T follicular helper cell (primary cell): Measurements from ENCODE around the gene YPEL3.

ENCODE experiments used
- DNase-seq: peaks from one replicate; pipeline ENCODE4 v3.0.0-alpha.2; 2020; ENCODE audit warnings: low read depth

The YPEL3 gene

DNA sequence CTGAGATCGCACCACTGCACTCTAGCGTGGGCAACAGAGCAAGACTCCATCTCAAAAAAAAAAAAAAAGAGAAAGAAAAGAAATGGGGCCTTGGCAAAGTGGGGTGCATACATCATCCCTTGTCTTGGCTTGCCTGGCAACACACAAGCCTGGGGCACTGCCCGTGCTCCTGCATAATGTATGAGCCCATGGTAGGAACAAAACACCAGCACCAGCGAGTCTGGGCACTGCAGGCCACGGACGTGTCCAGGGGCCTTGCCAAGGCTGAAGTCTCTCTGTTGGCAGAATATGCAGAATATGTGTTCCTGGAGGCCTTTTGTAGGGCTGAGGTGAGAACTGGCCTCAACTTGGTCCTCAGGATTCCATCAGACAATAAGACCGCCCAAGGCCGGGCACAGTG, 46.1 kb downstream of the YPEL3 start:
- no peak for DNase-seq

DNA sequence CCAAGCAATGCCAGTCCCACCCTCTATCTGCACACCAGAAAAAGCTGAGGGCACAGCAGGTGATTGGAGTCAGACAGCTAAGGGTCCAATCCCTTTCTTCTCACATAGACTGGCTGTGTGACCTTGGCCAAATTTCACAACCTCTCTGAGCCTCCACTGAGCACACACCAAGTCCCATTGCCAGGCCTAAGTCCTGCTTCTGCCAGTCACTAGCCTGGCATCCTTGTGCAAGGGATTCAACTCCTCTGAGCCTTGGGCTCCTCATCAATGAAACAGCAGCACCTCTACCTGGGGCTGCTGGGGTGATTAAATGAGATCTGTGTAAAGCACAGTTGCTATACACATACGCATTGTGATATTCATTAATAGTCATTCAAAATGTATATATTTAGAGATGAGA, 49.4 kb downstream of the YPEL3 start:
- DNase-seq: no peak

DNA sequence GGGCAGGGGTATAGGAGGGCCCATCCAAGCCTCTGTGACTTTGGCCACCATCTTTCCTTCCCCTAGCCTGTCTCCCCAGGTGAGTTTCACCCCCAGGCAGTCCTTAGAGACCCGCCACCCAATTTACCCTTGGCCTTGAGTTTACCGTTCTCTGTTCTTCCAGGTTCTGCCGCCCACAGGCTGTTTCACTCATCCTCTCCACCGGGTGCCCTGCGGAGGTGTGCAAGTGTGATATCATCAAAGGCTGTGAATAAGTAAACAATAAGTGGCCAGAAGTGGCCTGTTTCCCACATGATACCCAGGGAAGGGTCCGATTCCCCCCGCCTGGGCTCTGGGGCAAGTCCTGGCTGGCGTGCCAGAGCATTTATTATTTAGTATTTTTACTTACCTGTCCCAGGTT, 49.8 kb downstream of the YPEL3 start:
- DNase-seq: no peak
